Measurements from ENCODE around the gene MPRIP.

Gene MPRIP

GRCh38 chr17:17052462-17053221 is 10.4 kb downstream of the MPRIP start (continued):
- TF ChIP-seq CREB5 (CRISPR knock-in tag; IDR thresholded peaks at IDR 0.05; ENCODE audit: low read depth) (no peak), CSRNP3 (CRISPR knock-in tag; IDR thresholded peaks at IDR 0.05) (no peak), ISL1 (CRISPR knock-in tag; IDR thresholded peaks at IDR 0.05) (no peak), ZC3H10 (CRISPR knock-in tag; IDR thresholded peaks at IDR 0.05) (no peak)

GRCh38 chr17:17053446-17054379 is 11.5 kb downstream of the MPRIP start:
- ATAC-seq, result no peak
- TF ChIP-seq PATZ1 (CRISPR knock-in tag; IDR thresholded peaks at IDR 0.05; ENCODE audit: borderline replicate concordance) (no peak), BACH2 (CRISPR knock-in tag; IDR thresholded peaks at IDR 0.05; ENCODE audit: borderline replicate concordance) (no peak), ZNF70 (CRISPR knock-in tag; IDR thresholded peaks at IDR 0.05) (no peak), CSDC2 (CRISPR knock-in tag; IDR thresholded peaks at IDR 0.05) (no peak), POU6F1 (CRISPR knock-in tag; IDR thresholded peaks at IDR 0.05; ENCODE audit: borderline replicate concordance, low read depth) (no peak), TSHZ2 (CRISPR knock-in tag; IDR thresholded peaks at IDR 0.05) (no peak), ESRRG (CRISPR knock-in tag; IDR thresholded peaks at IDR 0.05) (no peak), ISL1 (CRISPR knock-in tag; IDR thresholded peaks at IDR 0.05) (no peak), ARNTL (CRISPR knock-in tag; IDR thresholded peaks at IDR 0.05; ENCODE audit: borderline replicate concordance, low read depth) (no peak), TCF4 (CRISPR knock-in tag; IDR thresholded peaks at IDR 0.05; ENCODE audit: borderline replicate concordance) (no peak), ZC3H10 (CRISPR knock-in tag; IDR thresholded peaks at IDR 0.05) (no peak), CREB5 (CRISPR knock-in tag; IDR thresholded peaks at IDR 0.05; ENCODE audit: low read depth) (no peak), GLIS3 (CRISPR knock-in tag; IDR thresholded peaks at IDR 0.05) (no peak), OSR1 (CRISPR knock-in tag; IDR thresholded peaks at IDR 0.05) (no peak), PPARA (CRISPR knock-in tag; IDR thresholded peaks at IDR 0.05; ENCODE audit: borderline replicate concordance) (no peak)

- no peak for TF ChIP-seq CSRNP3 (CRISPR knock-in tag; IDR thresholded peaks at IDR 0.05)
- TF ChIP-seq ZFP3 (CRISPR knock-in tag; IDR thresholded peaks at IDR 0.05), result no peak
- TF ChIP-seq ZNF70 (CRISPR knock-in tag; IDR thresholded peaks at IDR 0.05), result no peak
- TF ChIP-seq ZNF8 (CRISPR knock-in tag; IDR thresholded peaks at IDR 0.05), result no peak
- TF ChIP-seq SNAI2 (CRISPR knock-in tag; IDR thresholded peaks at IDR 0.05), result no peak
- no peak for TF ChIP-seq ISL1 (CRISPR knock-in tag; IDR thresholded peaks at IDR 0.05)
- no peak for TF ChIP-seq GLIS3 (CRISPR knock-in tag; IDR thresholded peaks at IDR 0.05)
- ATAC-seq, result no peak
Measured at GRCh38 chr17:17054636-17055035, 12.4 kb downstream of the MPRIP start.

Measured in SK-N-SH treated with all-trans-retinoic acid at 6 μM for 48 hours (cell line).